GM23248 (cell line): Measurements from ENCODE around the gene ARFGEF3.

Experiments used
- EZH2 ChIP-seq: fragments of 200-600 bp; sonication (generic); IDR thresholded peaks from 2 replicates; pipeline ENCODE4 v1.6.1; 2018; ENCODE audit warnings: antibody characterized with exemption, mild to moderate bottlenecking; ENCODE audit not compliant: insufficient read depth, poor library complexity, severe bottlenecking
- EZH2phosphoT487 ChIP-seq: fragments of 200-600 bp; sonication (generic); IDR thresholded peaks from 2 replicates; pipeline ENCODE4 v1.6.1; 2018; ENCODE audit warnings: antibody characterized with exemption, moderate library complexity, mild to moderate bottlenecking, low read depth; ENCODE audit not compliant: insufficient read depth

DNA sequence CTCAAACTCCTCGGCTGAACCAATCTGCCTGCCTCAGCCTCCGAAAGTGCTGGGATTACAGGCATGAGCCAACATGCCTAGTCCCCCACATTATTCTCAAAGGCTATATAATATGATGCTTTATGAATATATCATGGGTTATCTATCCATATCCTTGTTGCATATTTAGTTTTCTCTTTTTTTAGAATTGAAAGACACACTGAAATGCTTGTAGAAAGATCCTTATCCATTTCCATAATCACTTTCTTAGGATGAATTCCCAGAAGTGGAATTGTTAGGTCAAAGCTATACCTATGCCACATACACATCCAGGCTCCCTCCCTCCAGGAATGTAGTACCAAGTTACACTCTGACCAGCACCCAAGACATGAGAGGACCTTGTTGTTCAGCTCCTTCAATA, 2.5 kb upstream of the ARFGEF3 start:
- TF ChIP-seq EZH2 (no peak), EZH2phosphoT487 (no peak)
